ENCODE measurements around the gene EXOSC10. TPM values are rescaled to one million over a fixed set of nuclear protein-coding genes. Genes with fewer than 3 reads are reported as not detected.
"Not testable (repeated sequence)": the region's sequence is repeated elsewhere in the genome, so short reads cannot be mapped to it uniquely, and the experiment has no call there.

Gene EXOSC10
- total RNA-seq, 1 experiment from 2014 or later = 88.8 TPM

DNA sequence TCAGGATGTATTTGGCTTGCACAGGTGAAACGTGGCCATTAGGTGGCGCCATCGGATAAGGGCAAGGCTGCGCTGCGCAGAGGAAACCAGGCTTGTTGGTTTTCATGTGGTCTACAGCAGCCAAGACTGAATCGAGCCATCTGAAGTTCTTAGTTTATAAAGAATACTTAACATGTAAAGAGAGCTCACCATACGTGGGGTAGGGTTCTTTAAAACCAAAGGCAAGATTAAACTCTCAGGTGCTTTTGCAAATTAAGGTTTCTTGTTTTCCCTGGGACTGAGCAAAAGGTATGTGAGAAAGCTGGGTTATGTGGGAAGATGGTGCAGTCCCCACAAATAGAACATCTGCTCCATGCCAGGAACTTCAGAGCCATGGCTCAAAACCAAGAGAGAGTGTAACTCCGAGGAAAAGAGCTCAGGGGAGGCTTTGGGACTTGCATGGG lies 61.9 kb downstream of the EXOSC10 start:
- DNase-seq (ENCODE audit: low read depth, low spot score) = peak; percentile 82
- in situ Hi-C loops (cut with HindIII; ENCODE audit: low pct_unique_long_range_greater_than_20kb, low sequenced_read_pairs) = no loop called here

DNA sequence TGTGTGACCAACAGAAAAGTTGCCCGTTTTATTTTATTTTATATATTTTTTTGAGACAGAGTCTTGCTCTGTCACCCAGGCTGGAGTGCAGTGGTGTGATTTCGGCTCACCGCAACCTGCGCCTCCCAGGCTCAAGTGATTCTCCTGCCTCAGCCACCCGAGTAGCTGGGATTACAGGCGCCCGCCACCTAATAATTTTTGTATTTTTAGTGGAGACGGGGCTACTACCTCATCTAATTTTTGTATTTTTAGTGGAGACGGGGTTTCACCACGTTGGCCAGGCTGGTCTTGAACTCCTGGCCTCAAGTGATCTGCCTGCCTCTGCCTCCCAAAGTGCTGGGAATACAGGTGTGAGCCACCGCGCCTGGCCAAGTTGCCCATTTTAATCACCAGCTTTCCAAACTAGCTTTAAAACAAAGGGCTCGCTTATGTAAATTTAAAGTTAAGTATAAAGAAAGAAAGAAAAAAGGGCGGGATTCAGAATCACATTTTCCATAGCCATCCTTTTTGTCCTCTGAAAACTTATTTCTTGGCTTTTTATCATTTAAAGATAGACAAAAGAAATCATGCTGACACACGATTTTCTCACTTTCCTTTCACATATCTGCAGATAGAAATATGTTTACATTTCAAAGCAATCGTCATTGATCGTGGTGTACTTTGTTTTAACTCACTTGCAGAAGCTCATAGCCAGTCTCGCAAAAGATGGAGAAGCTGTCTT lies 62.5 kb downstream of the EXOSC10 start:
- in situ Hi-C loops (cut with HindIII; ENCODE audit: low pct_unique_long_range_greater_than_20kb, low sequenced_read_pairs); DNase-seq (ENCODE audit: low read depth, low spot score): not testable (repeated sequence)

DNA sequence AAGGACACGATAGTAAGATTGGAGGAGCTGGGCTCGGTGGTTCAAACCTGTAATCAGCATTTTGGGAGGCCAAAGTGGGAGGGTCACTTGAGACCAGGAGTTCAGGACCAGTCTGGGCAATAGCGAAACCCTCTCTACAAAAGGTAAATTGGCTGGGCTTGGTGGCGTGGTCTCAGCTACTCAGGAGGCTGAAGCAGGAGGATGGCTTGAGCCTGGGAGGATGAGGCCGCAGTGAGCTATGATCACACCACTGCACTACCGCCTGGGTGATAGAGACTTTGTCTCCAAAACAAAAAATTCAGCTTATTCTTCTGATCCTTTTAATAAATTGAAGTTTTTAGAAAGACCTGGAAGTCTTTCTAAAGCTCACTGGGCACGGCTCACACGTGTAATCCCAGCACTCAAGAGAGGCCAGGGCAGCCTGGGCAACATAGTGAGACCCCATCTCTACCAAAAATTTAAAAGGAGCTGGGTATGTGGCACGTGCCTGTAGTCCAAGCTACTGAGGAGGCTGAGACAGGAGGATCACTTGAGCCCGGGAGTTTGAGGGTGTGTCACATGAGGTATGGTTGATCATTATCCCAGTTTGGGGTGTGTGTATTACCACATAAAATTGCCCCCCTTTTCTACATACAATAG lies 67.9 kb downstream of the EXOSC10 start:
- in situ Hi-C loops (cut with HindIII; ENCODE audit: low pct_unique_long_range_greater_than_20kb, low sequenced_read_pairs) = no loop called here
- no peak for DNase-seq (ENCODE audit: low read depth, low spot score)

DNA sequence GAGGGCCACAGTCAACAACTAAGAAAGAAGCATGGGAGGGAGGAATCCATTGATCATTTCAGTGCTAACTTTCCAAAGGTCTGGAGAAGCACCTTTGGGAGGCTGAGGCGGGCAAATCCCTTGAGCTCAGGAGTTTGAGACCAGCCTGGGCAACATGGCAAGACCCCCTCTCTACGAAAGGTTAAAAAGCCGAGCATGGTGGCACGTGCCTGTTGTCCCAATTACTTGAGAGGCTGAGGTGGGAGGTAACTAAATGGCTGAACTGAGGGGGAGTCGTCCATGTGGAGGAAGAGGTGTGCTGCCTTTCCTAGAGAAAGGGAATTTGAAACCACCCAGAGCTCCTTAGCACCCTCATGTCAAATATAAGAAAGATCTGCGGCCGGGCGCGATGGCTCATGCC lies 68.8 kb downstream of the EXOSC10 start:
- in situ Hi-C loops (cut with HindIII; ENCODE audit: low pct_unique_long_range_greater_than_20kb, low sequenced_read_pairs) = no loop called here
- no peak for DNase-seq (ENCODE audit: low read depth, low spot score)

DNA sequence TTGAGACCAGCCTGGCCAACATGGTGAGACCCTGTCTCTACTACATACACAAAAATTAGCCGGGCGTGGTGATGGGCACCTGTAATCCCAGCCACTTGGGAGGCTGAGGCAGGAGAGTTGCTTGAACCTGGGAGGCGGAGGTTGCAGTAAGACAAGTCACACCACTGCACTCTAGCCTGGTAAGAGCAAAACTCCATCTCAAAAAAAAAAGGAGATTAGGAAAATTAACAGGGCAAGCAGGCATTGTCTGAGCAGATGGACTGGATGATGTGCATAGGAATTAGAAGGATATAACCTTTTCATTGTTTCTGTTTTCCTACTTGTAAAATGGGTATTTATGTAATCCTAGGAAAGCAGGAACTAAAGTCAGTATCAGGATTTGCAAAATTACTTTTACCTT lies 71.7 kb downstream of the EXOSC10 start:
- in situ Hi-C loops (cut with HindIII; ENCODE audit: low pct_unique_long_range_greater_than_20kb, low sequenced_read_pairs) = no loop called here
- no peak for DNase-seq (ENCODE audit: low read depth, low spot score)

DNA sequence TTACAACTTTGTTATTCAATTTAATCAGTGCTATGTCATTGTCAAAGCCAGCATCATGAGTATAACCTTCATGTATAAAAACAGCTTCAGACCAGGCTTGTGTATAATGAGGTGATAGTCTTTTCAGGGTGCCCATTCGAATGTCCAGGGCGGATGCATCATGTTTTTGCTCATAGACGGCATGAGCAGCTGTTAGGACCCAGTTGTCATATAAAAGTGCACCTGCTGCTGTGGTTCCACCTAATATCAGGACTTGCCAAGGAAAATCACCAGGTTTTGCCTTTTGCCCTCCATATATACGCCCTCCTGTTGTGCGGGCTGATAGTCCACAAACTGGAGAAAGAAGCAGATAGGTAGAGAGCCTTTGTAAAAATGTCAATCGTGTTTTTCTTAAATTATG lies 72.4 kb downstream of the EXOSC10 start:
- in situ Hi-C loops (cut with HindIII; ENCODE audit: low pct_unique_long_range_greater_than_20kb, low sequenced_read_pairs) = no loop called here

DNA sequence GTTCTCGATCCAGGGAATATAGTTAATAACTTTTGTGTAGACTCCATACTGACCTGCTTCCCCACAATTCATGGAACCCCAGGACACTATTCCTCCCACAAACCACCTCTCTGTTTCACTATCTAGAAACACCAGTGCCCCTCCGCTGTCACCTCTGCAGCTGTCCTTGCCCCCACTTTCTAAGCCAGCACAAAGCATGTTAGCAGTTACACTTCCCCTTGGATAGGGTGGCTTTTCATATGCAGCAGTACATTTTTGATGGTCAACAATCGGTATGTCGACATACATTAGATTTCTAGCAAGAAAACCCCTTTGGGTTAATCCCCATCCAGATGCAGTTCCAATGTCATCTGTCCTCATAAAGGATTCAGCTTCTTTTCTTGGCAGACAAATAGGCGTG lies 72.8 kb downstream of the EXOSC10 start:
- in situ Hi-C loops (cut with HindIII; ENCODE audit: low pct_unique_long_range_greater_than_20kb, low sequenced_read_pairs) = no loop called here
- DNase-seq (ENCODE audit: low read depth, low spot score) = no peak

More for the DNA sequence above, 72.4 kb downstream of the EXOSC10 start:
- DNase-seq (ENCODE audit: low read depth, low spot score) = no peak

DNA sequence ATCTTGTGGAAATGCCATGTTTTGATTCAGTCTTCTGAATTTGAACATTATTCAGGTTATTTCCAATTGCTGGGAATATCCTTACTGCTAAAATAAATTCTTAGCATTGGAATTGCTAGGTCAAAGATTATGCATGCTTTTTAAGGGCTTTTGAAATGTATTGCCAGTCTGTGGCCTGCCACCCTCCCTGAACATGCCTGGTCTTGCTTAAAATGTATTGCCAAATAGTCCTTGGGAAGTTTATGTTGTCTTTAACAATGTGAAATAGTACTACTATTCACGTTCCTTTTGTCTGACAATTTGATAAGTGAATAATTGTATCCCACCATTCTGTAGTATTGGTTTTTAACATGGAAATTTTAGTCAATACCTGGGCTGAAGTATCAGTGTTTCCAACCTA lies 73.6 kb downstream of the EXOSC10 start:
- no peak for DNase-seq (ENCODE audit: low read depth, low spot score)
- in situ Hi-C loops (cut with HindIII; ENCODE audit: low pct_unique_long_range_greater_than_20kb, low sequenced_read_pairs) = no loop called here

DNA sequence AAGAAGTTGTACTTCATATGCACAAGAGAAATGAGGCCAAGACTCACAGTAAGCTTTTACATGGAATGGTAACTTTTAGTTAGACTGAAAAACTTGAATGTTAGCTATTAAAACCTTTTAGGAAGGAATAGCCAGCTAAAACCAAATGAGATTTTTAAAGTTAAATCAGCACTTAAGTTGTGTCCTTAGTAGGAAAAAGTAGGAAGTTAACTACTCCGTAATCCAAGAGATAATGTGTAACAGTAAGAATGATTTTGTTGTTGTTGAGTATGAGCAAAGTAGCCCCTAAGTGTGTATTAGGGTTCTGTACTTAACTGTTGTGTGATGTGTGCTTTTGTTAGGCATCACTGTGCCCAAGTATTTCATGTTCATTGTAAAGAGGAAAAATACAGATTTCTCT lies 74.1 kb downstream of the EXOSC10 start:
- no peak for DNase-seq (ENCODE audit: low read depth, low spot score)
- in situ Hi-C loops (cut with HindIII; ENCODE audit: low pct_unique_long_range_greater_than_20kb, low sequenced_read_pairs) = no loop called here

DNA sequence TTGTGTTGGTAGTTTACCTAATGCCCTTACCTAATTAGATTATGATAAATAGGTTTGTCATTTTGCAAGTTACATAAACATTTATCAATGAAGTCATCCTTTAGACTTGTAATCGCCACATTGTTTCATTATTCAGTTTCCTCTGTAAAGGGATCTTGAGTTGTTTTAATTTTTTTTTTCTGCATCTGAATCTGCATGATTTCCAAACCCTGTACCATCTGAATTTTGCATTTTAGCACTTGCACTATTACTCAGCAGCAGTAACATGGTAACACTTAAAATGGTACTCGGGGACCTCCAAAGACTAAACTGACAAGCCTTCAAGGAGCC lies 74.8 kb downstream of the EXOSC10 start:
- no peak for DNase-seq (ENCODE audit: low read depth, low spot score)
- in situ Hi-C loops (cut with HindIII; ENCODE audit: low pct_unique_long_range_greater_than_20kb, low sequenced_read_pairs) = no loop called here

DNA sequence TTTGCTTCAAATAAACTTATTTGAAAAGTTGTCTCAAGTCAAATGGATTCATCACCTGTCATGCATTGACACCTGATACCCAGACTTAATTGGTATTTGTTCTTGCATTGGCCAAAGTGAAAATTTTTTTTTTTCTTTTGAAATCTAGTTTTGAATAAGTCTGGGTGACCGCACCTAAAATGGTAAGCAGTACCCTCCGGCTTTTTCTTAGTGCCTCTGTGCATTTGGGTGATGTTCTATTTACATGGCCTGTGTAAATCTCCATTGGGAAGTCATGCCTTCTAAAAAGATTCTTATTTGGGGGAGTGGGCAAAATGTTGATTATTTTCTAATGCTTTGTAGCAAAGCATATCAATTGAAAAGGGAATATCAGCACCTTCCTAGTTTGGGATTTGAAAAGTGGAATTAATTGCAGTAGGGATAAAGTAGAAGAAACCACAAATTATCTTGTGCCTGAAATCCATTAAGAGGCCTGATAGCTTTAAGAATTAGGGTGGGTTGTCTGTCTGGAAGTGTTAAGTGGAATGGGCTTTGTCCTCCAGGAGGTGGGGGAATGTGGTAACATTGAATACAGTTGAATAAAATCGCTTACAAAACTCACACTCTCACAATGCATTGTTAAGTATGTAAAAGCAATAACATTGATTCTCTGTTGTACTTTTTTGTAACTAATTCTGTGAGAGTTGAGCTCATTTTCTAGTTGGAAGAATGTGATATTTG lies 75.4 kb downstream of the EXOSC10 start:
- in situ Hi-C loops (cut with HindIII; ENCODE audit: low pct_unique_long_range_greater_than_20kb, low sequenced_read_pairs) = no loop called here
- DNase-seq (ENCODE audit: low read depth, low spot score) = no peak

DNA sequence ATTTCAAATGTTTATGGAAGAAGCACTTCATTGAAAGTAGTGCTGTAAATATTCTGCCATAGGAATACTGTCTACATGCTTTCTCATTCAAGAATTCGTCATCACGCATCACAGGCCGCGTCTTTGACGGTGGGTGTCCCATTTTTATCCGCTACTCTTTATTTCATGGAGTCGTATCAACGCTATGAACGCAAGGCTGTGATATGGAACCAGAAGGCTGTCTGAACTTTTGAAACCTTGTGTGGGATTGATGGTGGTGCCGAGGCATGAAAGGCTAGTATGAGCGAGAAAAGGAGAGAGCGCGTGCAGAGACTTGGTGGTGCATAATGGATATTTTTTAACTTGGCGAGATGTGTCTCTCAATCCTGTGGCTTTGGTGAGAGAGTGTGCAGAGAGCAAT lies 76.5 kb downstream of the EXOSC10 start:
- in situ Hi-C loops (cut with HindIII; ENCODE audit: low pct_unique_long_range_greater_than_20kb, low sequenced_read_pairs) = no loop called here
- DNase-seq (ENCODE audit: low read depth, low spot score) = no peak

DNA sequence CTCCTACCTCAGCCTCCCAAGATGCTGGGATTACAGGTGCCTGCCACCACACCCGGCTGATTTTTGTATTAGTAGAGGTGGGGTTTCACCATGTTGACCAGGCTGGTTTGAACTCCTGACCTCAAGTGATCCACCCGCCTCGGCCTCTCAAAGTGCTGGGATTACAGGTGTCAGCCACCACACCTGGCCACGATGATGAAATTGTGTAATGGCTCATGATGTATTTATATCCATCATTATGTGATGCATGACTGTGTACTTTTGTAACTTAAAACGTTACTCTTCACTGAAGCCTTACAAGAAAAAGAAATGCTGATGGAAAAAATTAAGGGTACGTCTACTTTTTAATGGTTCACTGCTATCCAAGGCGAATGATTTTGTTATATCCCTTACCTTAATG lies 79.7 kb downstream of the EXOSC10 start:
- in situ Hi-C loops (cut with HindIII; ENCODE audit: low pct_unique_long_range_greater_than_20kb, low sequenced_read_pairs) = no loop called here
- DNase-seq (ENCODE audit: low read depth, low spot score) = no peak

DNA sequence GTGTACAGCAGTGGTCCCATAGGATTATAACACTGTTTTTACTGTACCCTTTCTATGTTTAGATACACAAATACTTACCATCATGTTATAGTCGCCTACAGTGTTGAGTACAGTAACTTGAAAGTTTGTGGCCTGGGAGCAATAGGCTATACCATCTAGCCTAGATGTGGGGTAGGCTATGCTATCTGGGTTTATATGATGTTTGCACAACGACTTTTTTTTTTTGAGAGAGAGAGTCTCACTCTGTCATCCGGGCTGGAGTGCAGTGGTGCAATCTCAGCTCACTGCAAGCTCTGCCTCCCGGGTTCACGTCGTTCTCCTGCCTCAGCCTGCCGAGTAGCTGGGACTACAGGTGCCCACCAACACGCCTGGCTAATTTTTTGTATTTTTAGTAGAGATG lies 80.3 kb downstream of the EXOSC10 start:
- DNase-seq (ENCODE audit: low read depth, low spot score); in situ Hi-C loops (cut with HindIII; ENCODE audit: low pct_unique_long_range_greater_than_20kb, low sequenced_read_pairs): not testable (repeated sequence)

Other genes starting within 250 kb of the EXOSC10 start
- gene TARDBP, start 87.2 kb downstream of the EXOSC10 start, total RNA-seq (2014; rRNA removed; shearing (Covaris generic)) = 27.5 and 41.2 TPM in 2 replicates
- gene MASP2, start 52.6 kb downstream of the EXOSC10 start, total RNA-seq (2014; rRNA removed; shearing (Covaris generic)) = not detected in 2 replicates
- 46.1 and 47.5 TPM in 2 replicates for gene SRM, start 39.9 kb downstream of the EXOSC10 start, total RNA-seq (2014; rRNA removed; shearing (Covaris generic))
- gene ANGPTL7, start 89.5 kb upstream of the EXOSC10 start, total RNA-seq (2014; rRNA removed; shearing (Covaris generic)) = not detected in 2 replicates
- gene MTOR, start 162.7 kb upstream of the EXOSC10 start, total RNA-seq (2014; rRNA removed; shearing (Covaris generic)) = 34.5 and 36.7 TPM in 2 replicates
- gene UBIAD1, start 173.3 kb upstream of the EXOSC10 start, total RNA-seq (2014; rRNA removed; shearing (Covaris generic)) = 9.6 and 10.1 TPM in 2 replicates

Data from SK-MEL-5 (cell line).